DOHH2 (cell line): ENCODE results near the gene LRRC39.

ENCODE experiments used
- H3F3A ChIP-seq: fragments of 200-600 bp; sonication (generic), shearing (Covaris generic); 2 replicates; pipeline ENCODE4 v1.6.0; 2016; ENCODE audit warnings: antibody characterized with exemption, mild to moderate bottlenecking; ENCODE audit not compliant: control insufficient read depth, insufficient read depth
- H3K27ac ChIP-seq: fragments of 200-600 bp; sonication (generic); 2 replicates; pipeline ENCODE4 v1.5.1; 2014; ENCODE audit warnings: low read depth, mild to moderate bottlenecking, low read length, moderate library complexity
- H3K27me3 ChIP-seq: fragments of 200-600 bp; sonication (generic); 2 replicates; pipeline ENCODE4 v1.6.1; 2014; ENCODE audit warnings: mild to moderate bottlenecking, low read length, mixed read lengths; ENCODE audit not compliant: control insufficient read depth
- H3K36me3 ChIP-seq: fragments of 200-600 bp; sonication (generic); 2 replicates; pipeline ENCODE4 v1.6.1; 2014; ENCODE audit warnings: mild to moderate bottlenecking, low read length, moderate library complexity, mixed read lengths; ENCODE audit not compliant: control insufficient read depth
- H3K4me1 ChIP-seq: fragments of 200-600 bp; sonication (generic); 2 replicates; pipeline ENCODE4 v1.6.1; 2014; ENCODE audit warnings: mild to moderate bottlenecking, low read length, mixed read lengths; ENCODE audit not compliant: control insufficient read depth
- H3K4me2 ChIP-seq: fragments of 200-600 bp; sonication (generic); 2 replicates; pipeline ENCODE4 v1.6.0; 2014; ENCODE audit warnings: mild to moderate bottlenecking, low read length, moderate library complexity
- H3K4me3 ChIP-seq: fragments of 200-600 bp; sonication (generic); 2 replicates; pipeline ENCODE4 v1.5.1; 2014; ENCODE audit warnings: mild to moderate bottlenecking, low read length, mixed read lengths
- H3K79me2 ChIP-seq: fragments of 200-600 bp; sonication (generic); 2 replicates; pipeline ENCODE4 v1.6.1; 2014; ENCODE audit warnings: mild to moderate bottlenecking, low read length, mixed read lengths; ENCODE audit not compliant: control insufficient read depth
- H3K9me2 ChIP-seq: fragments of 200-600 bp; sonication (generic); replicated peaks from 2 replicates; pipeline ENCODE4 v1.6.1; 2014; ENCODE audit warnings: mild to moderate bottlenecking, low read length, mixed read lengths; ENCODE audit not compliant: control insufficient read depth
- H3K9me3 ChIP-seq: fragments of 200-600 bp; sonication (generic); 2 replicates; pipeline ENCODE4 v1.6.1; 2014; ENCODE audit warnings: antibody characterized with exemption, low read length, mixed read lengths; ENCODE audit not compliant: control insufficient read depth, insufficient read depth
- H4K20me1 ChIP-seq: fragments of 200-600 bp; sonication (generic); 2 replicates; pipeline ENCODE4 v1.6.0; 2014; ENCODE audit warnings: low read depth, mild to moderate bottlenecking, antibody characterized with exemption, low read length, moderate library complexity; ENCODE audit not compliant: control insufficient read depth, insufficient read depth
- EZH2phosphoT487 ChIP-seq: fragments of 200-600 bp; sonication (generic); IDR thresholded peaks from 2 replicates; pipeline ENCODE4 v1.6.1; 2017; ENCODE audit warnings: borderline replicate concordance, mild to moderate bottlenecking, antibody characterized with exemption, low read length, moderate library complexity, mixed read lengths
- TF ChIP-seq, protein P1 (sequence below): fragments of 200-600 bp; sonication (generic); IDR thresholded peaks from one replicate; pipeline ENCODE4 v1.5.1; 2014; ENCODE audit warnings: antibody characterized with exemption, mild to moderate bottlenecking, low read depth, low read length; ENCODE audit not compliant: poor library complexity, severe bottlenecking

Gene LRRC39

GRCh38 chr1:100100202-100100601 is 77.9 kb downstream of the LRRC39 start:
- TF ChIP-seq, protein P1, sequence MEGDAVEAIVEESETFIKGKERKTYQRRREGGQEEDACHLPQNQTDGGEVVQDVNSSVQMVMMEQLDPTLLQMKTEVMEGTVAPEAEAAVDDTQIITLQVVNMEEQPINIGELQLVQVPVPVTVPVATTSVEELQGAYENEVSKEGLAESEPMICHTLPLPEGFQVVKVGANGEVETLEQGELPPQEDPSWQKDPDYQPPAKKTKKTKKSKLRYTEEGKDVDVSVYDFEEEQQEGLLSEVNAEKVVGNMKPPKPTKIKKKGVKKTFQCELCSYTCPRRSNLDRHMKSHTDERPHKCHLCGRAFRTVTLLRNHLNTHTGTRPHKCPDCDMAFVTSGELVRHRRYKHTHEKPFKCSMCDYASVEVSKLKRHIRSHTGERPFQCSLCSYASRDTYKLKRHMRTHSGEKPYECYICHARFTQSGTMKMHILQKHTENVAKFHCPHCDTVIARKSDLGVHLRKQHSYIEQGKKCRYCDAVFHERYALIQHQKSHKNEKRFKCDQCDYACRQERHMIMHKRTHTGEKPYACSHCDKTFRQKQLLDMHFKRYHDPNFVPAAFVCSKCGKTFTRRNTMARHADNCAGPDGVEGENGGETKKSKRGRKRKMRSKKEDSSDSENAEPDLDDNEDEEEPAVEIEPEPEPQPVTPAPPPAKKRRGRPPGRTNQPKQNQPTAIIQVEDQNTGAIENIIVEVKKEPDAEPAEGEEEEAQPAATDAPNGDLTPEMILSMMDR, result no peak
- no peak for TF ChIP-seq EZH2phosphoT487
- H3K4me3 ChIP-seq, result no peak overlapping the region
- no peak overlapping the region for H3K4me2 ChIP-seq
- no peak overlapping the region for H3K27ac ChIP-seq
- H3K79me2 ChIP-seq, result no peaks in the 10 kb centered on the region
- H4K20me1 ChIP-seq, result no peaks in the 10 kb centered on the region
- H3K9me3 ChIP-seq, result no peaks in the 10 kb centered on the region
- H3K27me3 ChIP-seq, result no peaks in the 10 kb centered on the region
- H3K9me2 ChIP-seq, result no peaks in the 10 kb centered on the region
- H3K36me3 ChIP-seq, result peaks cover 83% of the 10 kb centered on the region
- H3F3A ChIP-seq, result no peaks in the 10 kb centered on the region
- H3K4me1 ChIP-seq, result no peaks in the 10 kb centered on the region
